ENCODE measurements around the gene PPP6R2.
"Not testable (repeated sequence)": the region's sequence is repeated elsewhere in the genome, so short reads cannot be mapped to it uniquely, and the experiment has no call there.

Gene PPP6R2

GRCh38 chr22:50396751-50397370, 53.7 kb downstream of the PPP6R2 start:
- ChIA-PET CTCF (interaction anchor here (0.9 to 1.3 kb wide), 3 partner anchors 11 to 120 kb away, joined by 3 to 4 read pairs (median 3); no protein-coding TSS in a partner anchor), POLR2A (no interaction called here)
- Histone ChIP-seq H3K4me1 (ENCODE audit: control extremely low read depth in 1 of 4, control insufficient read depth in 4 of 4, insufficient read depth in 4 of 4, low read length in 3 of 4) (peaks cover 7 to 24% (median 20%) of the 10 kb centered on the region in 4 experiments), H3K27ac (ENCODE audit: insufficient read depth in 1 of 2, low read depth in 1 of 2, low read length in 2 of 2, poor library complexity in 1 of 2, severe bottlenecking in 2 of 2) (peak overlapping the region in 1 of 2 experiments; percentile 20), H3K4me3 (ENCODE audit: control insufficient read depth in 1 of 7, extremely low read depth in 1 of 7, insufficient read depth in 4 of 7, low read depth in 2 of 7, low read length in 6 of 7) (no peak overlapping the region), H3K36me3 (ENCODE audit: control insufficient read depth in 4 of 4, insufficient read depth in 4 of 4, low read length in 3 of 4) (peaks cover 2 to 46% (median 25%) of the 10 kb centered on the region in 4 experiments), H3K27me3 (replicated peaks in 2 of 5; ENCODE audit: control insufficient read depth in 4 of 5, insufficient read depth in 5 of 5, low read length in 4 of 5) (no peaks in the 10 kb centered on the region), H3K9me3 (ENCODE audit: control extremely low read depth in 1 of 5, control insufficient read depth in 4 of 5, insufficient read depth in 2 of 5, low read depth in 1 of 5, low read length in 4 of 5) (no peaks in the 10 kb centered on the region)
- no peak for DNase-seq
- 89% methylated on average over 6 of the region's 6 CpGs for whole genome bisulfite sequencing (ENCODE audit: insufficient coverage)

GRCh38 chr22:50397371-50398060, 54.4 kb downstream of the PPP6R2 start:
- DNase-seq: not testable (repeated sequence)
- H3K36me3 ChIP-seq (ENCODE audit: control insufficient read depth in 4 of 4, insufficient read depth in 4 of 4, low read length in 3 of 4): peaks cover 2 to 43% (median 23%) of the 10 kb centered on the region in 4 experiments

GRCh38 chr22:50398831-50399648, 55.9 kb downstream of the PPP6R2 start:
- Histone ChIP-seq H3K9me3 (ENCODE audit: control extremely low read depth in 1 of 5, control insufficient read depth in 4 of 5, insufficient read depth in 2 of 5, low read depth in 1 of 5, low read length in 4 of 5) (no peaks in the 10 kb centered on the region), H3K4me1 (ENCODE audit: control extremely low read depth in 1 of 4, control insufficient read depth in 4 of 4, insufficient read depth in 4 of 4, low read length in 3 of 4) (peaks cover 7 to 42% (median 31%) of the 10 kb centered on the region in 4 experiments), H3K27me3 (replicated peaks in 2 of 5; ENCODE audit: control insufficient read depth in 4 of 5, insufficient read depth in 5 of 5, low read length in 4 of 5) (no peaks in the 10 kb centered on the region), H3K36me3 (ENCODE audit: control insufficient read depth in 4 of 4, insufficient read depth in 4 of 4, low read length in 3 of 4) (peaks cover 0 to 31% (median 18%) of the 10 kb centered on the region in 4 experiments), H3K27ac (ENCODE audit: insufficient read depth in 1 of 2, low read depth in 1 of 2, low read length in 2 of 2, poor library complexity in 1 of 2, severe bottlenecking in 2 of 2) (no peak overlapping the region), H3K4me3 (ENCODE audit: control insufficient read depth in 1 of 7, extremely low read depth in 1 of 7, insufficient read depth in 4 of 7, low read depth in 2 of 7, low read length in 6 of 7) (no peak overlapping the region)
- ChIA-PET POLR2A (interaction anchor here (0.9 kb wide), 1 partner anchor 20 kb away, joined by 3 read pairs; no protein-coding TSS in a partner anchor), CTCF (interaction anchor here (0.9 to 1.9 kb wide), 11 partner anchors 10 to 146 kb away, joined by 3 to 9 read pairs (median 3); partner anchors contain the start of gene MIOX)
- WGBS (ENCODE audit: insufficient coverage): 80% methylated on average over 10 of the region's 15 CpGs
- peak in 2 of 3 donors; percentile 26 to 43 for DNase-seq

More at GRCh38 chr22:50397371-50398060, 54.4 kb downstream of the PPP6R2 start:
- H3K4me1 ChIP-seq (ENCODE audit: control extremely low read depth in 1 of 4, control insufficient read depth in 4 of 4, insufficient read depth in 4 of 4, low read length in 3 of 4): peaks cover 7 to 27% (median 20%) of the 10 kb centered on the region in 4 experiments
- CTCF ChIA-PET: interaction anchor here (0.9 to 1.3 kb wide), 2 partner anchors 10 to 121 kb away, joined by 3 to 4 read pairs; no protein-coding TSS in a partner anchor
- H3K4me3 ChIP-seq (ENCODE audit: control insufficient read depth in 1 of 7, extremely low read depth in 1 of 7, insufficient read depth in 4 of 7, low read depth in 2 of 7, low read length in 6 of 7); POLR2A ChIA-PET; H3K27me3 ChIP-seq (replicated peaks in 2 of 5; ENCODE audit: control insufficient read depth in 4 of 5, insufficient read depth in 5 of 5, low read length in 4 of 5); H3K9me3 ChIP-seq (ENCODE audit: control extremely low read depth in 1 of 5, control insufficient read depth in 4 of 5, insufficient read depth in 2 of 5, low read depth in 1 of 5, low read length in 4 of 5): not testable (repeated sequence)
- peak overlapping the region in 1 of 2 experiments; percentile 25 for H3K27ac ChIP-seq (ENCODE audit: insufficient read depth in 1 of 2, low read depth in 1 of 2, low read length in 2 of 2, poor library complexity in 1 of 2, severe bottlenecking in 2 of 2)
- WGBS (ENCODE audit: insufficient coverage): 88% methylated on average over 1 of the region's 4 CpGs

- Histone ChIP-seq H3K27me3 (replicated peaks in 2 of 5; ENCODE audit: control insufficient read depth in 4 of 5, insufficient read depth in 5 of 5, low read length in 4 of 5) (no peaks in the 10 kb centered on the region), H3K27ac (ENCODE audit: insufficient read depth in 1 of 2, low read depth in 1 of 2, low read length in 2 of 2, poor library complexity in 1 of 2, severe bottlenecking in 2 of 2) (peak overlapping the region in 1 of 2 experiments; percentile 22), H3K4me3 (ENCODE audit: control insufficient read depth in 1 of 7, extremely low read depth in 1 of 7, insufficient read depth in 4 of 7, low read depth in 2 of 7, low read length in 6 of 7) (peak overlapping the region in 1 of 7 experiments; percentile 51), H3K9me3 (ENCODE audit: control extremely low read depth in 1 of 5, control insufficient read depth in 4 of 5, insufficient read depth in 2 of 5, low read depth in 1 of 5, low read length in 4 of 5) (no peaks in the 10 kb centered on the region), H3K36me3 (ENCODE audit: control insufficient read depth in 4 of 4, insufficient read depth in 4 of 4, low read length in 3 of 4) (peaks cover 0 to 29% (median 17%) of the 10 kb centered on the region in 4 experiments), H3K4me1 (ENCODE audit: control extremely low read depth in 1 of 4, control insufficient read depth in 4 of 4, insufficient read depth in 4 of 4, low read length in 3 of 4) (peaks cover 7 to 49% (median 32%) of the 10 kb centered on the region in 4 experiments)
- peak; percentile 26 to 45 (median 43) for DNase-seq
- POLR2A ChIA-PET: interaction anchor here (0.9 kb wide), 1 partner anchor 21 kb away, joined by 3 read pairs; no protein-coding TSS in a partner anchor
- WGBS (ENCODE audit: insufficient coverage): 40% methylated on average over 6 of the region's 8 CpGs
- CTCF ChIA-PET: interaction anchor here (0.9 to 1.9 kb wide), 14 partner anchors 9 to 147 kb away, joined by 3 to 9 read pairs (median 3); partner anchors contain the start of gene MIOX
These were observed 56.7 kb downstream of the PPP6R2 start for GRCh38 chr22:50399751-50400331.

- ChIA-PET CTCF (interaction anchor here (0.9 to 1.9 kb wide), 12 partner anchors 8 to 148 kb away, joined by 3 to 9 read pairs (median 4); partner anchors contain the start of gene MIOX), POLR2A (no interaction called here)
- DNase-seq: no peak
- Histone ChIP-seq H3K4me3 (ENCODE audit: control insufficient read depth in 1 of 7, extremely low read depth in 1 of 7, insufficient read depth in 4 of 7, low read depth in 2 of 7, low read length in 6 of 7) (peak overlapping the region in 1 of 7 experiments; percentile 51), H3K9me3 (ENCODE audit: control extremely low read depth in 1 of 5, control insufficient read depth in 4 of 5, insufficient read depth in 2 of 5, low read depth in 1 of 5, low read length in 4 of 5) (no peaks in the 10 kb centered on the region), H3K27ac (ENCODE audit: insufficient read depth in 1 of 2, low read depth in 1 of 2, low read length in 2 of 2, poor library complexity in 1 of 2, severe bottlenecking in 2 of 2) (peak overlapping the region in 1 of 2 experiments; percentile 22), H3K36me3 (ENCODE audit: control insufficient read depth in 4 of 4, insufficient read depth in 4 of 4, low read length in 3 of 4) (peaks cover 0 to 27% (median 11%) of the 10 kb centered on the region in 4 experiments), H3K27me3 (replicated peaks in 2 of 5; ENCODE audit: control insufficient read depth in 4 of 5, insufficient read depth in 5 of 5, low read length in 4 of 5) (no peaks in the 10 kb centered on the region), H3K4me1 (ENCODE audit: control extremely low read depth in 1 of 4, control insufficient read depth in 4 of 4, insufficient read depth in 4 of 4, low read length in 3 of 4) (peaks cover 7 to 49% (median 32%) of the 10 kb centered on the region in 4 experiments)
- WGBS (ENCODE audit: insufficient coverage): 69% methylated on average over 3 of the region's 4 CpGs
These were observed 57.3 kb downstream of the PPP6R2 start for GRCh38 chr22:50400406-50400805.

GRCh38 chr22:50400931-50401330, 57.8 kb downstream of the PPP6R2 start:
- Histone ChIP-seq H3K9me3 (ENCODE audit: control extremely low read depth in 1 of 5, control insufficient read depth in 4 of 5, insufficient read depth in 2 of 5, low read depth in 1 of 5, low read length in 4 of 5) (no peaks in the 10 kb centered on the region), H3K4me3 (ENCODE audit: control insufficient read depth in 1 of 7, extremely low read depth in 1 of 7, insufficient read depth in 4 of 7, low read depth in 2 of 7, low read length in 6 of 7) (no peak overlapping the region), H3K4me1 (ENCODE audit: control extremely low read depth in 1 of 4, control insufficient read depth in 4 of 4, insufficient read depth in 4 of 4, low read length in 3 of 4) (peaks cover 7 to 49% (median 32%) of the 10 kb centered on the region in 4 experiments), H3K27ac (ENCODE audit: insufficient read depth in 1 of 2, low read depth in 1 of 2, low read length in 2 of 2, poor library complexity in 1 of 2, severe bottlenecking in 2 of 2) (no peak overlapping the region), H3K36me3 (ENCODE audit: control insufficient read depth in 4 of 4, insufficient read depth in 4 of 4, low read length in 3 of 4) (peaks cover 0 to 24% (median 8%) of the 10 kb centered on the region in 4 experiments), H3K27me3 (replicated peaks in 2 of 5; ENCODE audit: control insufficient read depth in 4 of 5, insufficient read depth in 5 of 5, low read length in 4 of 5) (no peaks in the 10 kb centered on the region)
- ChIA-PET POLR2A (no interaction called here), CTCF (interaction anchor here (1.1 to 1.2 kb wide), 2 partner anchors 17 to 27 kb away, joined by 4 read pairs; no protein-coding TSS in a partner anchor)
- WGBS (ENCODE audit: insufficient coverage): 87% methylated on average over 4 of the region's 5 CpGs
- DNase-seq: no peak
